HepG2 (cell line): ENCODE data around the gene CDK15.

ENCODE experiments used
- CTCF ChIP-seq: sonication (generic); formaldehyde crosslinking; IDR thresholded peaks from 2 replicates; pipeline ENCODE4 v1.5.0; 2020; ENCODE audit warnings: mild to moderate bottlenecking, missing genetic modification reagents, moderate library complexity
- ZFP41 ChIP-seq: sonication (generic); formaldehyde crosslinking; IDR thresholded peaks from 2 replicates; pipeline ENCODE4 v1.4.0; 2020; ENCODE audit warnings: mild to moderate bottlenecking, missing genetic modification reagents, borderline replicate concordance
- ZSCAN22 ChIP-seq: sonication (generic); formaldehyde crosslinking; IDR thresholded peaks from 2 replicates; pipeline ENCODE4 v1.4.0; 2020; ENCODE audit warnings: mild to moderate bottlenecking, missing genetic modification reagents

GRCh38 chr2:201900362-201900761, 94.0 kb downstream of the CDK15 start:
- TF ChIP-seq ZFP41 (CRISPR knock-in tag) (no peak), ZSCAN22 (CRISPR knock-in tag) (no peak), CTCF (no peak)
